Prostate gland (tissue), 2 donors: ENCODE results near the gene FITM2.

ENCODE experiments used
- POLR2A ChIP-seq: fragments of 450-650 bp; IDR thresholded peaks from one replicate; pipeline ENCODE4 v1.6.1; 2016; ENCODE audit warnings: antibody characterized with exemption, mild to moderate bottlenecking
- POLR2AphosphoS5 ChIP-seq: sonication (generic); formaldehyde crosslinking; IDR thresholded peaks from one replicate; pipeline ENCODE4 v1.6.1; 2017; ENCODE audit warnings: antibody characterized with exemption
- TF ChIP-seq, protein P1 (sequence below), 4 experiments: fragments of 200-600 bp in 2 of 4; fragments of 450-650 bp in 2 of 4; sonication (generic) in 2 of 4; IDR thresholded peaks; 1 replicate in 3 of 4; 2 replicates in 1 of 4; pipeline ENCODE4 v1.5.1; 2016 to 2019; ENCODE audit warnings: antibody characterized with exemption in 4 of 4, mild to moderate bottlenecking in 2 of 4, moderate library complexity in 2 of 4

DNA sequence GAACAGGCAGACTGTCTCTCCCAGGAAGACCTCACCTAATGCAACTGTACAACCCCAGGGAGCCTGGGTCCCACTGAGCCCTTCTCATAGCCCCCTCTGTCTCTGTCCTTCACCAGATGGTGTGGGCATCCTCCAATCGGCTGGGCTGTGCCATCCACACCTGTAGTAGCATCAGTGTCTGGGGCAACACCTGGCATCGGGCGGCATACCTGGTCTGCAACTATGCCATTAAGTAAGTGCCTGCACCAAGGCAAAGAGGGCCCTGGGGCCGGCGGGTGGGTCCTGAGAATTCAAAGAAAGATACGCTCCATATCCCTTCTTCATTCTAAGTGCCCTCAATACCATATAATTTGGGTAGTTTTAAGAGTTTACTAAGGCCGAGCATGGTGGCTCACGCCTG, 34.1 kb upstream of the FITM2 start:
- TF ChIP-seq, protein P1, sequence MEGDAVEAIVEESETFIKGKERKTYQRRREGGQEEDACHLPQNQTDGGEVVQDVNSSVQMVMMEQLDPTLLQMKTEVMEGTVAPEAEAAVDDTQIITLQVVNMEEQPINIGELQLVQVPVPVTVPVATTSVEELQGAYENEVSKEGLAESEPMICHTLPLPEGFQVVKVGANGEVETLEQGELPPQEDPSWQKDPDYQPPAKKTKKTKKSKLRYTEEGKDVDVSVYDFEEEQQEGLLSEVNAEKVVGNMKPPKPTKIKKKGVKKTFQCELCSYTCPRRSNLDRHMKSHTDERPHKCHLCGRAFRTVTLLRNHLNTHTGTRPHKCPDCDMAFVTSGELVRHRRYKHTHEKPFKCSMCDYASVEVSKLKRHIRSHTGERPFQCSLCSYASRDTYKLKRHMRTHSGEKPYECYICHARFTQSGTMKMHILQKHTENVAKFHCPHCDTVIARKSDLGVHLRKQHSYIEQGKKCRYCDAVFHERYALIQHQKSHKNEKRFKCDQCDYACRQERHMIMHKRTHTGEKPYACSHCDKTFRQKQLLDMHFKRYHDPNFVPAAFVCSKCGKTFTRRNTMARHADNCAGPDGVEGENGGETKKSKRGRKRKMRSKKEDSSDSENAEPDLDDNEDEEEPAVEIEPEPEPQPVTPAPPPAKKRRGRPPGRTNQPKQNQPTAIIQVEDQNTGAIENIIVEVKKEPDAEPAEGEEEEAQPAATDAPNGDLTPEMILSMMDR (IDR thresholded peaks at IDR 0.05), result no peak
- no peak for TF ChIP-seq POLR2AphosphoS5
- no peak for TF ChIP-seq POLR2A
